Regular cardiac myocyte (primary cell): ENCODE measurements around the gene CAVIN4. TPM values are rescaled to one million over a fixed set of nuclear protein-coding genes. Genes with fewer than 3 reads are reported as not detected.

Experiments used
- total RNA-seq: library from RNA; depleted of rRNA; stranded (reverse); fragments of >200 nt; gene quantifications from 2 replicates; pipeline ENCODE4 v1.2.3, GENCODE V29; 2014

CAVIN4 gene, protein sequence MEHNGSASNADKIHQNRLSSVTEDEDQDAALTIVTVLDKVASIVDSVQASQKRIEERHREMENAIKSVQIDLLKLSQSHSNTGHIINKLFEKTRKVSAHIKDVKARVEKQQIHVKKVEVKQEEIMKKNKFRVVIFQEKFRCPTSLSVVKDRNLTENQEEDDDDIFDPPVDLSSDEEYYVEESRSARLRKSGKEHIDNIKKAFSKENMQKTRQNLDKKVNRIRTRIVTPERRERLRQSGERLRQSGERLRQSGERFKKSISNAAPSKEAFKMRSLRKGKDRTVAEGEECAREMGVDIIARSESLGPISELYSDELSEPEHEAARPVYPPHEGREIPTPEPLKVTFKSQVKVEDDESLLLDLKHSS
- 1.1 and 1.5 TPM in 2 replicates for total RNA-seq

DNA sequence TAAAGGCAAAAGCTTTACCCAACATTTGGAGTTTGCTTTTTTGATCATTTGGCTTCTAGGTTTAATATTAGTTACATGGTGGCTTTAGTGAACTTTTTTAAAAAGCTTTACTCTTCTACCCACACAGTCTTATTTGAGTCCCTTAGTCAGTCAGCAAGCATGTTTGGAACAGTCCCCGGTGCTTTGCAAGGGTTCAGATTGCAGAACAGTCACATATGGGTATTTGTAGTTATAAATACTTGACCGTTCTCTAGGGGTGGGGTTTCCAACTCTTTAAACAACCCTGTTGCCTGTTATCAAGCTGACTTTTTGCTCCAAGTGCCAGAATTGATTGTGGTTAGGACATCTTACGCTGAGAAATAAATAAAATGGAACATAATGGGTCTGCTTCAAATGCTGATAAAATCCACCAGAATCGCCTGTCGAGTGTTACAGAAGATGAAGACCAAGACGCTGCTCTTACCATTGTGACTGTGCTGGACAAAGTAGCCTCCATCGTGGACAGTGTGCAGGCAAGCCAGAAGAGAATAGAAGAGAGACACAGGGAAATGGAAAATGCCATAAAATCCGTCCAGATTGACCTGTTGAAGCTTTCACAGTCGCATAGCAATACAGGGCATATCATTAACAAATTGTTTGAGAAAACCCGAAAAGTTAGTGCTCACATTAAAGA lies at the start of gene CAVIN4:
CAVIN4 (plus strand) TSS at position 304 of the 673 bp plus-strand sequence; CDS start at position 369, 65 bp downstream.

Other genes with a start within 250 kb of the CAVIN4 start
- 34.4 and 38.2 TPM in 2 replicates for gene TEX10, start 225.1 kb upstream of the CAVIN4 start, total RNA-seq
- 74.8 and 77.0 TPM in 2 replicates for gene MSANTD3, start 150.9 kb upstream of the CAVIN4 start, total RNA-seq
- gene TMEFF1, start 104.9 kb upstream of the CAVIN4 start, total RNA-seq: 1.5 and 3.7 TPM in 2 replicates